ENCODE measurements around the gene TM4SF18.

Gene TM4SF18

GRCh38 chr3:149283401-149283800, 50.0 kb downstream of the TM4SF18 start:
- no peak for DNase-seq (ENCODE audit: low read depth)

- DNase-seq (ENCODE audit: low read depth), result no peak
These were observed 50.6 kb downstream of the TM4SF18 start for GRCh38 chr3:149282836-149283235.

- DNase-seq (ENCODE audit: low read depth), result no peak
These were observed 51.1 kb downstream of the TM4SF18 start for GRCh38 chr3:149282322-149282721.

DNA sequence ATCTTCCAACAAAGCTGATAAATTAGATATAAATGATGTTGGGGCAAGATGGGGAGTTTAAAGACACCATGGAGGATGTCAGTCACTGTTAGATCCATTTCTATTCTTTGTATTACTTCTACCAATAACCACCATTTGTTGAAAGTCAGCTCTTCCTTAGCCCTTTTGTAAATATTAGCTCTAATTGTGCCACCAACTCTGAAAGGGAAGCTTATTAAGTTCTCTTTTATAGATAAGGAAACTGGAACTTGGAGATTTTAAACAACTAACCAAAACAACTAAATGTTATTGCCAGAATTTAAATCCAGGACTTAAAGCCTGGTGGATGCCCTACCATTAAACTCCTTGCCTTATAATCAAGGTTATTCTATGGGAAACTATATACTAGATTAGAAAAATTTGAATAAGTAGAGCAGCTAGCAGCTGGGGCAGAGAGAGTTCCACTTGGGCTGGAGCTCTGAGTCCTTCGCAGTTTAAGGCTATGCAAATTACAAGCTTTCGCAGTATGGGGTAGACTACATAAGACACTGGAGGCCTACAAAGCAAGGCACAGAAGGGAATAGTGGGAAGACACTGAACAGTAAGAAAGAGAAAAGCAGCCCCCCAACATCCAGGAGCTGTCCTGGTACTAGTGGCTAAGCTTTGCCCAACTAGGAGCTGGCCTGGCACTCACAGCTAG, 52.6 kb downstream of the TM4SF18 start:
- no peak for DNase-seq (ENCODE audit: low read depth)

- no peak for DNase-seq (ENCODE audit: low read depth)
These were observed 54.5 kb downstream of the TM4SF18 start for GRCh38 chr3:149278911-149279310.

DNA sequence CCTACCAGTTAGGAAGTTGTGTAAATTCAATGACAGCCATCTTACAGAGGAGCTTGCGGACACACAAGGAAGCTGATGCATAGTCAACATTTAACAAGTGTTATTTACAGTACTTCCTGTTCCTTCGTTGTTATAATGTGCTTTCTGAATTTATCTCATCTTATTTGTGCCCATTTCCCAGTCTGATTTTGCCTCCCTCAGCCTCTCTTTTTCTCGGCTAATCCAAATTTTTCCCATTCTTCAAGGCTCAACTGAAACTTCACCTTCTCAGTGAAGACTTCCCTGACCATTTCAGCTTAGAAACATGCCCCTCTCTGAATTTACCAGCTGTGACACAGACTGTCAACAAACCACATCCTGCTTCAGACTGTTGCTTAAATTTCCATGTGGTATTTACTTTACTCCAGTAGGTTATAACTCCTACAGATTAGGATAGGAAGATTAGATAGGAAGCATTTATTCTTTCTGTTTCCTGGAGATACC, 56.1 kb downstream of the TM4SF18 start:
- DNase-seq (ENCODE audit: low read depth), result no peak

DNA sequence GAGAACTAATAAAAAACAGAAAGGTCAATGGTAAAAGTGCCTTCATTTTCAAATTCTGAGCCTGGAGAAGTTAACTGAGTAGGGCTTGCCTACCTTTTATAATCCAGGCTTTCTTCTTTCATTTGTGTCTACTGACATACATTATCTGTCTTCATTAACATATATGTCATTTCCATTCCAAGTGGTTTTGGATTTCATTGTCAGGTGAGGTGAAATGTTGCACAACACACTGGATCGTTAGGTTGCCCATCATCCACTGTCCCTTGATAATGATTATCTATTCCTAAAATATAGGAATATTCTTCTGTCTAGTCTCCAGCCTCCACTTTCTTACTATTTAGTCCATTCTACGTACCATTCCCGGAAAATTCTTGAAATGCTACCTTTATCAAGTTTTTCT, 56.8 kb downstream of the TM4SF18 start:
- no peak for DNase-seq (ENCODE audit: low read depth)

- DNase-seq (ENCODE audit: low read depth), result no peak
These were observed 59.2 kb downstream of the TM4SF18 start for GRCh38 chr3:149274220-149274619.

DNA sequence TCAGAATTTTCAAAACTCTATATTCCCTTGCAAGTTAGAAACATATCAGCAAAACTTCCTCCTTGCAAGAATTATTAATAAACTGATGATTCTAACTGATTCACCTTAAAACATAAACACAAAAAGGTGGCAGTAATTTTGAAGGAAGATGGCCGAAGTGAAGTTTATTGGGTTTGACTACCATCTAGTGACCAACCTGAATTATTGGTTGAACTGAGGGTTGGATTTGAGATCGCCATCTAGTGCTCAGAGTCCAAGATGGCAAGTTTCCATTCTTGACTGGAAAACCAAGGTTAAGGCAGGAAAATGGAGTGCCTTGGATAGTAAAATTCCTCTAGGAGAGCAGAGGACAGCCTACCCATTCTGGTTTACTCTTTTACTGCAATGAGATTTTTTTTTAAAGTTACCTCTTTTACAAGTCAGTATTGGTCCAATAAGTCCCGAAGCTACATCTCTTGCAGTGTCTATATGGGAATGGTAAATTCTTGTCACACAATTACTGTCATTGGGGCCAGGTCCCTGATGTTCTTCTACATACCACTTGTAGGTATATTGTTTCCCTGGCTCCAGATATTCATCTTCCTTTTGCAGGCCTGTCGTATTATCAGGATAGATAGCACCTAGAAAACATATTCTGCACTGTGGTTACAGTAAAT, 60.2 kb downstream of the TM4SF18 start:
- no peak for DNase-seq (ENCODE audit: low read depth)

GRCh38 chr3:149271669-149272068, 61.8 kb downstream of the TM4SF18 start:
- DNase-seq (ENCODE audit: low read depth), result no peak

DNA sequence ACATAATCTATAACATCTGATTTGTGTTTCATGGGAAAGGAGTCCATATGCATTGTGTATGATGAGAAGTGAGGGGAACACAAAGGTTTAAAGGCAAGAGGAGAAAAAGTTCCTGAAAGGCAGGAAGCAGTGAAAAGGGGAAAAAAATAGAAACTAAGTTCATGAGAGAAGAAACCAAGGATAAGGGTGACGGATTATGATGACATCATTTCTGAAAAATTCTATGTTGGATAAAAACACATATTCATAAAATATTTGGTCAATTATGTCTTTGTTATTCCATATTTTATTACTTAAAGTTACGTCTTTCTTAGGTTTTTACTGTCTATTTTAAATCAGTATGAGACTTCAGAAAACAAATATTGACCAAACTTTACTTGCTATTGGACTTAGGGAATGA, 63.3 kb downstream of the TM4SF18 start:
- DNase-seq (ENCODE audit: low read depth), result no peak

DNA sequence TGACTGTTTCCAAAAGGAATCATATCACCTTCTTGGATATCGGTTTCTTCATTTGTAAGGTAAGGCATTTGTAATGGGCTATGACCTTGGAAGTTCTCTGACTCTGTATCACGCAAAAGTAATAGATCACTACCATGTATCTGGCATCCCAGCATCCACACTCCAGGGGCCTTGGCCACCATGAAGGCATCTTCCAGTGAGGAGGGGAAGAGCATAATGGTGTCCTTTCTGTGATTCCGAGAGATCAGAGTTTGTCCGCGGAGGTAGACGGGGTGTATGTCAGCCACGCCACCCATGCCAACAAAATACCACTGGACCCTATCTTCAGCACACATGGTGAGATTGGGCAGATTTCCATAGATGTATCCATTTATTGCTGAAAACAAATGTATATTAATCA, 63.7 kb downstream of the TM4SF18 start:
- DNase-seq (ENCODE audit: low read depth), result no peak
